ENCODE data around the gene CASKIN1. TPM values are rescaled to one million over a fixed set of nuclear protein-coding genes. Genes with fewer than 3 reads are reported as not detected.
"Not testable (repeated sequence)": the region's sequence is repeated elsewhere in the genome, so short reads cannot be mapped to it uniquely, and the experiment has no call there.

CASKIN1 gene
- total RNA-seq, 1 donor from 2014 or later: 0.15 TPM

DNA sequence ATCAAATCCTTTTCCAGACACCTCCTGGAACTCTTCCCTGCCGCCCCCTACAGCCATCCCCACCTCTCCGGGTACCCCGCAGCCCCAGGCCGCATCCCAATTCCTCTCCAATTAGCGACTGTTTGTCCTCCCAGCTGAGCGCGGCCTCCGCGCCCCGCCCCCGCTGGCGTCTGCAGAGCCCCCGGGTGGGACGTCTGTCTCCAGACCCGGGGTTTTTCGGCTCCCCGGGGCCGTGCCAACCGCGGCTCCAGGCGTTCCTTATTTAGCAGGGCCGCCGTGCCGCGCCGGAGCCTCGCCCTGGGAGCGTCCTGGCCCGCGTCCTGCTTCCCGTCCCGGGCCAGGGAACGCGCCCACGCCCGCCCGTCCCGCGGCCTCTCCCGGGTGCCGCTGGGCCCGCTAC, 61.3 kb downstream of the CASKIN1 start:
- DNase-seq (ENCODE audit: low read depth): not testable (repeated sequence)

DNA sequence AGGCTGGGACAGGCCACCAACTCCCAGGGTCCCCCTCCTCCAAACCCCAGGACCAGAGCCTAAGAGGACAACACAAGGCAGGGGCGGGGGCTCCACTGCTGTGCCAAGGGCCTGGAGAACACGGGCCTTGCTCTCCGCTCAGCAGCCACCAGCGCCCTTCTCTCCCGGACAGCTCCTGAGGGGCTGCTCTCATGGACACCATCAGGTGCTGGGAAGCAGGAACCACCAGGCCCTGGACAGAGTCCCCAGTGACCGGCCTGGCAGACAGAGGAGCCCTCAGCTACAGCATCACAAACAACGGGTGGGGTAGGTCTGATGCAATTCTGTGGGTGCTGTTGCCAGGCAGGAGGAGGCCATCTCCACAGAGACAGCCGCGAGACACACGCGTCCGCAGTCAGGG, 62.6 kb downstream of the CASKIN1 start:
- DNase-seq (ENCODE audit: low read depth): not testable (repeated sequence)

DNA sequence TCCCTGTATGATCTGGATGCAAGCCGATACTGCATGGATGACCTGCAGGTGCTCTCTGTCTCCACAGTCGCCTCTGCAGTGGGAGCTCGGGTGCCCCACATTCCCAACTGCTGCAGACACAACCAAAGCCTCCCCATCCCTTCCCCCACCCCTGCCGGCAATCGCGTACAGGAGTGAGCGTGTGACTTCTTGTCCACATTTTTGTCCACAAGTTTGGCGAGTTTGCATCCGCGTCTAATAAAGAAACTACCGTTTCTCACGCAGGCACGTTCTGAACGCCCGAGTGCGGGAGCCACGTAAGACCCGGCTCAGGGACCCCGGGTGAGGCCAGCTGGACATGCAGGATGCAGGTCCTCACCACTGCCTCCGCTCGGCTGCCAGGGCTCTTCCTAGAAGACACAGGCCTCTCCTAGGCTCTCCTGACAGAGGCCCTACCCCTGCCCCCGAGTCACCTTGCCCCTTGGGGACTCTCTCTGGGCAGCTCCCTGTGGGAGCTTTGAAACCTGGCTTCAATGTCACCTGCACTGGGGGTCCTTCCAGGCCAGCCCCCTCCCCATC, 66.4 kb downstream of the CASKIN1 start:
- not testable (repeated sequence) for DNase-seq (ENCODE audit: low read depth)

DNA sequence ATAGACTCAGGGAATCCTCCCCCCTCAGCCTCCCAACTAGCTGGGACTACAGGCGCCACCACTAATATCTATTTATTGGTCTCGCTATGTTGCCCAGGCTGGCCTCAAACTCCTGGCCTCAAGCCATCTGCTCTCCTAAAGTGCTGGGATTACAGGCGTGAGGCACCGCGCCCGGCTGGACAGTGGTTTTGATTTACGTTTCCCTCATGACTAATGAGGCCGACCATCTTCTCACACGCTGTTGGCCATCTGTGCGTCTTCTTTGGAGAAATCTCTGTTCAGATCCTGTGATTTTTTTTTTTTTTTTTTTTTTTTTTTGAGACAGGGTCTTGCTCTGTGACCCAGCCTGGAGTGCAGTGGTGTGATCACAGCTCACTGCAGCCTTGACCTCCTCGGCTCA, 67.2 kb downstream of the CASKIN1 start:
- not testable (repeated sequence) for DNase-seq (ENCODE audit: low read depth)

DNA sequence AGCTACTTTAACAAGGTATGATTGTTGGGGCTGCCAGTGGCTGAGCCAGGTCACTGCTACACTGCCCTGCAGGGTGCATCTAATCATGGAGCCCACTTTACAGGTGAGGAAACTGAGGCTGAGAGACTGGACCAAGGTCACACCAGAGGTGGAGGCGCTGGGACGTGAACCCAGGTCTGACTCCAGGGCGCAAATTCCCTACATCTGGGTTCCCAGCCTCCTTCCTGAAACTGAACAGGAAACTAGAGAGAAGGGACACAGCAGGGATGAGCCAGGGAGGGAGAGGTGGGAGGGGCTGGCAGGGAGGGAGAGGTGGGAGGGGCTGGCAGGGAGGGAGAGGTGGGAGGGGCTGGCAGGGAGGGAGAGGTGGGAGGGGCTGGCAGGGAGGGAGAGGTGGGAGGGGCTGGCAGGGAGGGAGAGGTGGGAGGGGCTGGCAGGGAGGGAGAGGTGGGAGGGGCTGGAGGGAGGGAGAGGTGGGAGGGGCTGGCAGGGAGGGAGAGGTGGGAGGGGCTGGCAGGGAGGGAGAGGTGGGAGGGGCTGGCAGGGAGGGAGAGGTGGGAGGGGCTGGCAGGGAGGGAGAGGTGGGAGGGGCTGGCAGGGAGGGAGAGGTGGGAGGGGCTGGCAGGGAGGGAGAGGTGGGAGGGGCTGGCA, 68.7 kb downstream of the CASKIN1 start:
- not testable (repeated sequence) for DNase-seq (ENCODE audit: low read depth)

Other genes with a start within 250 kb of the CASKIN1 start
- gene RPL3L, start 241.9 kb downstream of the CASKIN1 start, total RNA-seq: not detected in 2 replicates
- 119 and 138 TPM in 2 replicates for gene NDUFB10, start 237.1 kb downstream of the CASKIN1 start, total RNA-seq
- gene RPS2, start 231.8 kb downstream of the CASKIN1 start, total RNA-seq: 865 and 1,076 TPM in 2 replicates
- not detected in 2 replicates for gene RNF151, start 229.7 kb downstream of the CASKIN1 start, total RNA-seq
- gene TBL3, start 224.6 kb downstream of the CASKIN1 start, total RNA-seq: 46.2 and 46.3 TPM in 2 replicates
- 0.87 TPM in 1 of 2 replicates, not detected in the other for gene NOXO1, start 215.1 kb downstream of the CASKIN1 start, total RNA-seq
- gene GFER, start 212.4 kb downstream of the CASKIN1 start, total RNA-seq: 8.7 and 10.1 TPM in 2 replicates
- 2.0 and 8.0 TPM in 2 replicates for gene SYNGR3, start 206.6 kb downstream of the CASKIN1 start, total RNA-seq
- gene ZNF598, start 186.8 kb downstream of the CASKIN1 start, total RNA-seq: 10.1 and 22.4 TPM in 2 replicates
- 0.10 TPM in 1 of 2 replicates, not detected in the other for gene NPW, start 176.8 kb downstream of the CASKIN1 start, total RNA-seq
- 3.5 and 6.3 TPM in 2 replicates for gene NHERF2, start 169.7 kb downstream of the CASKIN1 start, total RNA-seq
- 11.4 and 24.5 TPM in 2 replicates for gene NTHL1, start 148.8 kb downstream of the CASKIN1 start, total RNA-seq
- gene TSC2, start 148.6 kb downstream of the CASKIN1 start, total RNA-seq: 24.5 and 63.6 TPM in 2 replicates
- 17.4 and 98.0 TPM in 2 replicates for gene PKD1, start 60.7 kb downstream of the CASKIN1 start, total RNA-seq
- gene RAB26, start 48.0 kb downstream of the CASKIN1 start, total RNA-seq: 0.69 and 0.70 TPM in 2 replicates
- 41.8 and 66.1 TPM in 2 replicates for gene TRAF7, start 40.8 kb downstream of the CASKIN1 start, total RNA-seq
- 16.7 and 22.2 TPM in 2 replicates for gene MLST8, start 8.8 kb upstream of the CASKIN1 start, total RNA-seq
- 0.17 and 1.7 TPM in 2 replicates for gene BRICD5, start 14.3 kb upstream of the CASKIN1 start, total RNA-seq
- gene PGP, start 18.2 kb upstream of the CASKIN1 start, total RNA-seq: 9.7 and 29.9 TPM in 2 replicates
- gene E4F1, start 27.0 kb upstream of the CASKIN1 start, total RNA-seq: 29.7 and 32.7 TPM in 2 replicates
- 0.17 and 1.1 TPM in 2 replicates for gene DNASE1L2, start 39.8 kb upstream of the CASKIN1 start, total RNA-seq
- 36.0 and 43.1 TPM in 2 replicates for gene ECI1, start 55.0 kb upstream of the CASKIN1 start, total RNA-seq
- 76.4 and 94.4 TPM in 2 replicates for gene RNPS1, start 71.5 kb upstream of the CASKIN1 start, total RNA-seq
- gene ABCA3, start 144.1 kb upstream of the CASKIN1 start, total RNA-seq: 13.2 and 16.5 TPM in 2 replicates
- 3.7 and 14.9 TPM in 2 replicates for gene CCNF, start 232.8 kb upstream of the CASKIN1 start, total RNA-seq